HepG2 (cell line): ENCODE data around the gene POFUT2. TPM values are rescaled to one million over a fixed set of nuclear protein-coding genes. Genes with fewer than 3 reads are reported as not detected.
A peak's percentile ranks its signal among the peaks of the same experiment; 100 is the strongest.

Source experiments
- CBFB ChIP-seq: sonication (generic); formaldehyde crosslinking; IDR thresholded peaks from 2 replicates; pipeline ENCODE4 v1.4.0; 2020; ENCODE audit warnings: missing genetic modification reagents
- CREB3 ChIP-seq: sonication (generic); formaldehyde crosslinking; IDR thresholded peaks from 2 replicates; pipeline ENCODE4 v1.5.0; 2020; ENCODE audit warnings: missing genetic modification reagents
- ELF1 ChIP-seq: sonication (generic); formaldehyde crosslinking; IDR thresholded peaks from 2 replicates; pipeline ENCODE4 v1.4.0; 2020; ENCODE audit warnings: missing genetic modification reagents
- HOXA3 ChIP-seq: sonication (generic); formaldehyde crosslinking; IDR thresholded peaks from 2 replicates; pipeline ENCODE4 v1.5.0; 2020; ENCODE audit warnings: missing genetic modification reagents
- MBNL3 ChIP-seq: fragments of 250-450 bp; sonication (Bioruptor Pico); conservative IDR thresholded peaks from 2 replicates; pipeline ENCODE4 v1.8.0; 2022; ENCODE audit warnings: mild to moderate bottlenecking, inconsistent platforms
- NFE2L1 ChIP-seq: sonication (generic); formaldehyde crosslinking; IDR thresholded peaks from 2 replicates; pipeline ENCODE4 v1.4.0; 2020; ENCODE audit warnings: missing genetic modification reagents, mild to moderate bottlenecking, borderline replicate concordance
- RFX3 ChIP-seq: IDR thresholded peaks from 2 replicates; pipeline ENCODE4 v1.6.1; 2016; ENCODE audit warnings: missing biosample characterization, missing genetic modification reagents
- SKIL ChIP-seq: sonication (generic); formaldehyde crosslinking; IDR thresholded peaks from 2 replicates; pipeline ENCODE4 v1.8.0; 2022; ENCODE audit warnings: missing genetic modification reagents, mild to moderate bottlenecking, moderate library complexity, borderline replicate concordance
- TERF1 ChIP-seq: sonication (generic); formaldehyde crosslinking; IDR thresholded peaks from 2 replicates; pipeline ENCODE4 v1.8.0; 2022; ENCODE audit warnings: mild to moderate bottlenecking, missing genetic modification reagents, moderate library complexity
- ZGPAT ChIP-seq: IDR thresholded peaks from 2 replicates; pipeline ENCODE4 v1.6.1; 2016; ENCODE audit warnings: mild to moderate bottlenecking
- ZHX2 ChIP-seq, 2 experiments: sonication (generic) in 1 of 2; formaldehyde crosslinking in 1 of 2; IDR thresholded peaks; 2 replicates each; pipeline versions ENCODE4 v1.6.1 to v1.9.0; 2014 to 2022; ENCODE audit warnings: antibody characterized with exemption in 1 of 2, borderline replicate concordance in 1 of 2, inconsistent platforms in 1 of 2, low read depth in 1 of 2, missing genetic modification reagents in 1 of 2
- ZNF234 ChIP-seq: sonication (generic); formaldehyde crosslinking; conservative IDR thresholded peaks from 2 replicates; pipeline ENCODE4 v1.5.1; 2020; ENCODE audit warnings: mild to moderate bottlenecking, missing genetic modification reagents
- ZNF264 ChIP-seq: sonication (generic); formaldehyde crosslinking; IDR thresholded peaks from 2 replicates; pipeline ENCODE4 v1.4.0; 2020; ENCODE audit warnings: missing genetic modification reagents
- ZNF570 ChIP-seq: sonication (generic); formaldehyde crosslinking; IDR thresholded peaks from 2 replicates; pipeline ENCODE4 v1.4.0; 2020; ENCODE audit warnings: mild to moderate bottlenecking, missing genetic modification reagents, borderline replicate concordance
- ZNF580 ChIP-seq: IDR thresholded peaks from 2 replicates; pipeline ENCODE4 v1.6.1; 2016; ENCODE audit warnings: low read depth, borderline replicate concordance
- polyA plus RNA-seq, 8 experiments: library from polyadenylated mRNA; depleted of rRNA in 3 of 8; stranded (reverse) in 7 of 8; unstranded in 1 of 8; fragments of >200 nt; fragmentation: Illumina TruSeq in 4 of 8; extraction: Trizol in 4 of 8; gene quantifications; 2 replicates each; pipeline versions ENCODE4 v1.2.1 to v1.2.3, GENCODE V29; 2011 to 2016; ENCODE audit warnings: low read depth in 4 of 8, missing spikeins in 1 of 8, mixed read lengths in 1 of 8; ENCODE audit not compliant: insufficient read depth in 1 of 8
- total RNA-seq, 5 experiments: library from RNA; depleted of rRNA; stranded (reverse); fragments of >200 nt; fragmentation: Illumina TruSeq; extraction: Trizol; gene quantifications; 2 replicates each; pipeline ENCODE4 v1.2.3, GENCODE V29; 2016; ENCODE audit warnings: low read depth in 1 of 5

The POFUT2 gene
- total and polyA plus RNA-seq, 2 of the 13 experiments (the other 11 are each of a cell fraction or from before 2014, with no cell fraction given) = 22.8 to 24.0 TPM

GRCh38 chr21:45308194-45309068 is 20.7 kb upstream of the POFUT2 start (continued):
- TF ChIP-seq ZHX2 (IDR thresholded peaks at IDR 0.05; ENCODE audit: low read depth) (0 out of 2 replicates have a peak, but pooled peaks have one; percentile 58), ZHX2 (CRISPR knock-in tag; IDR thresholded peaks at IDR 0.05; ENCODE audit: borderline replicate concordance) (no peak), CBFB (CRISPR knock-in tag) (peak; percentile 73; the same call in 1 of the 2 replicates), ELF1 (CRISPR knock-in tag) (no peak), CREB3 (CRISPR knock-in tag) (no peak), HOXA3 (CRISPR knock-in tag) (peak; percentile 80), MBNL3 (CRISPR knock-in tag) (no peak), ZNF234 (CRISPR knock-in tag) (no peak), NFE2L1 (CRISPR knock-in tag) (no peak; the same call in 1 of the 2 replicates), SKIL (CRISPR knock-in tag) (peak; percentile 78), ZGPAT (CRISPR knock-in tag) (peak; percentile 79; the same call in 1 of the 2 replicates), RFX3 (CRISPR knock-in tag) (no peak), ZNF580 (CRISPR knock-in tag) (0 out of 2 replicates have a peak, but pooled peaks have one; percentile 24), TERF1 (CRISPR knock-in tag) (no peak), ZNF570 (CRISPR knock-in tag) (no peak), ZNF264 (CRISPR knock-in tag) (peak; percentile 56; the same call in 1 of the 2 replicates)
